SKM-1 treated with dmso at 0.1 percent for 144 hours (cell line): ENCODE data around the gene LMOD3.

Source experiments
- DNase-seq: peaks from one replicate; lab custom pipeline; 2025; ENCODE audit not compliant: unreplicated experiment; lab: John Stamatoyannopoulos, UW

Gene LMOD3

DNA sequence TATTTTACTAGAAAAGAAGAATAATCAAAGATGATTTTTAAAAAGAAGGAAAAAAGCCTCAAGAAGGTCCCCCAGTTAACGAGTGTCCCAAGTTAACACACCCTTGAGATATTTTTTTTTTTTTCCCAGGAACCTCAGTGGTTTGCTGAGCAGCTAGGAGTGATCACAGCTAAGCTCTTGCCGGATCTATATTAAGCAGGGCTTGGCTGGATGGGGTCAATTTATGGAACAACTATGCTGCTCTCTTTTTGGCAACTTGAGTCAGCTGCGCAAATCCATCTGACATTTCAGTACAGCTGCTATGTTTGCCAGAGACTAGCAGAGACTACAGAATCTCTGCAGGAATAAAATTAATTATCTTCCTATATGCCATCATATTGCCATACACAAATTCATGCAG is at the start of gene LMOD3:
TSS of gene LMOD3 (minus strand) at position 193 of the 400 bp plus-strand sequence. CDS start 209 bp downstream, outside the sequence.
- DNase-seq: no peak

DNA sequence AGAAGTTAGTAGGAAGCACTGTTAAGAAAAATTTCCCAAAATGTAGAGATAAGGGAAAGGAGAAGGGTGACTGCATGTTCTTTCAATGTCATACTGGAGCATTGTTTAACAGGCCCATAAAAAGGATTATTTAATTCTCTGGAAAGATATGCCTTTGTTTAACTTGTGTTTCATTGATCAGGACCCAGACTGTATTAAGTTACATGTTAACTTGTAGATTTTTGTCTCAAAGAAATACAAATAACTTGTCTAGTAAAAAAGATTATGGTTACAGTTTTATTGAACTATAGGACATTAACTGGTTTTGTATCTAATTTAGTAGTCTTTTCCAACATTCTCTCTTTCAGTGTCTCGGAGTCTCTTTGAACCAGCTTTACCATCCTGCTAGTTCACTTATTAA is 49.7 kb upstream of the LMOD3 start:
- DNase-seq: no peak

DNA sequence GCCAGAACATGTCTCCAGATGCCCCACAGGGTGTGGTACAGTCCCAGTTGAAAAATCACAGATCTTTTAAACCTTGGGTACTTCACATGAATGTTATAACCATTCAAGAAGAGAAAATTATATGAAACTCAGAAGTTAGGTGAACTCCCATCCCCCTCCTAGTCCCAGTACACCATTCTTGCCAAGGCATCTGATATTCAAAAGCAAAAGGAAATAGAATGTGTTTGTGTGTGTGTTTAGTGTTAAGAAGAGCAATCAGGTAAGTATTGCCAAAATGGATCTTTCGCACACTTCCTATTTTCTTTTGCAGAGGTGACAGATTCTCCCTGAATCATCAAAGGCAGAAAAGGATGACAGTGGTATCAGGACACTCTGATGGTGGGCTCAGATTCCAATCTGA is 44.1 kb upstream of the LMOD3 start:
- DNase-seq: no peak

DNA sequence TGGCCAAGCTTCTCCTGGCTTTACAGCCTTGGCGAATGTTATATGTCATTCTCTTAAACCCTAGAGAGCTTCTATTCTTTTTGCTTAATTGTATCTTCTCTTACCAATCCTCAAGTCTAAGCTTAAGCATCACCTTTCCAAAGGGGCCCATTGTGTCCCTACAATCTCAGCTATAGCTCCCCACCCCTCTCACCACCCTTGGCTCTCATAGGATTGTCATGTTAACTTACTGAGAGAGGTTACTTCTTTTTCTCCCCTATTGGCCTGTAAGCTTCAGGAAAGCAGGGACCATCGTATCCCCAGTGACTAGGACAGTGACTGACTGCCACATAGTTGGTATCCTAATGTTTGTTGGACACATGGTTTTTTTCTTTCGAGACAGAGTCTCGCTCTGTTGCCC is 43.3 kb upstream of the LMOD3 start:
- no peak for DNase-seq

DNA sequence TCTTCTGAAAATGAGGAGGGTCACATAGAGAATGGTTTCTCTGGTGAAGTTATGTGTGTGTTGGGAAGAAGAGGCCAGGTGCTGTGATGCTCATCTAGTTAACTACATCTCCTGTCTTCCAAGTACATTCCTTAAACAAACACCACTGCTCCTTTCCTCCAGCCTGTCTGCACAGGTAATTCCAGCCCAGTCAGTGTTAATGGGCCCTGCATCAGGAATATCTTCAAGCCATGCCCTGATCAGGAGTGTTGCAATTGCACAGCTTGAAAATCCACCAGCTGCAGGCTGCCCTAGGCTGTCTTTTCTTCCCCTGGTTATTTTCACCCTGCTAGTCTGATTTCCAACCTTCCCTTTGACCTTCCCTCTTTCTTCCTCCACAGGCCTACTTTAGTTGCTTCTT is 41.9 kb upstream of the LMOD3 start:
- DNase-seq: no peak

DNA sequence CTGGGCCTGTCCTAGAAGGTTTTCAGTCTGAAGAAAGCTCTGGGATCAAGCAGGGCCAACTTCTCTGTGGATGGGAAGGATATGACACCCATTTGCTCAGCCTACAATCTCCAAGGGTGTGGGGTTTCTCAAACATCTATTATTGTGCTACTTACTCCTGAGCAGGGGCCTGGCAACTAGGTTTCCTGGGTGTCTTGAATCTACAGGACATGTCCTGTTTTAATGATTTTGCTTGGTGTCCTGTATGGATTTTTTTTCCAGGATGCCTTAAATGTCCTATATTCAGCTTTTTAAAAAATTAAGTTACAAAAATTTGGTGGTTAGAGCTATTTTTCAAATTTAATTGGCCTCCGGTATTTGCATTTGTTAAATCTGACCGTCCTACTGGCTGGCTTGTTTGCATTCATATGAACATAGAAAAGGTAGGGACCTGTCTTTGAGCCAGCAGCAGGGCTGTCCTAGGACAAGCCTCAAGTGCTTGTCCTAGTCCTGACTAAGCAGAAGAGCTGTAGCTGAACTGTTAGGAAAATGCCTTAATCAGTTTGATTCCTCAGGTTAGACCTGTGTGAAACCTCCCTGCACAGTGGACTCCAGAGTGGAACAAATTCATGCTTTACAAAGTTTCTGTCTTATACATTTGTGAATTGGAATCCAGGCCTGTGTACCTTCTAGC is 40.0 kb upstream of the LMOD3 start:
- no peak for DNase-seq

DNA sequence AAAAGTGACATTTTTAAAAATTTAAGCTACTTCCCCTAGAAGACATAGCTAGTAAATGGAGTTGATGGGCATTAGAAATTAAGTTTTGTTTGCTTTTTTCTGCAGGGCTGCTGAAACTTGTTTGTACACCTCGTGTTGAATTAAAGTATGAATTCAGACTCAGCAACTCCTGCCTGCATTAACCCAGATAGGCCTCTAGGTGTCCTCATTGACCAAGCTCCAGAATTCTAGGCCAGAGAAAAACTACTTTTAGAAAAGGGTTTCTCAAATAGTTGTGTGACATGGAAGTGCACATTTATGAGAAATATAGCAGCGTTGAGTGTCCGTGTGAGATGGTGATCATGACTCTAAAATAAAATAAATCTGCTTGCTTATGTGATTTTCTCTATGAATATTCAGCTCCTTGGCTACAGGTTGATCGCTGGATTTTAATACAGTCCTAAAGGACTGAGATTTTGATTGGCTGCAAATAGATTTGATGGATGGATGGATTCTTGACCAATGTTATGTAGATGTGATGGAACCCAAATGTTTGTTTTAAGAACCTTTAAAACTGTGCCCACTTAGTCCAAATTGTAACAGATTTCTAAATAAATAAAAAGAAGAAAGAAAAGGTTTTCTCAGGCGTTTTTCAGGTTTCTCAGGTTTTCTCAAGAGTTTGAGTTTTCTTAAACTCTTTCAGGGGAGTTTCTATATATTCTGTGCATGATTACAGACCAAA is 39.4 kb upstream of the LMOD3 start:
- peak; percentile 49 for DNase-seq

DNA sequence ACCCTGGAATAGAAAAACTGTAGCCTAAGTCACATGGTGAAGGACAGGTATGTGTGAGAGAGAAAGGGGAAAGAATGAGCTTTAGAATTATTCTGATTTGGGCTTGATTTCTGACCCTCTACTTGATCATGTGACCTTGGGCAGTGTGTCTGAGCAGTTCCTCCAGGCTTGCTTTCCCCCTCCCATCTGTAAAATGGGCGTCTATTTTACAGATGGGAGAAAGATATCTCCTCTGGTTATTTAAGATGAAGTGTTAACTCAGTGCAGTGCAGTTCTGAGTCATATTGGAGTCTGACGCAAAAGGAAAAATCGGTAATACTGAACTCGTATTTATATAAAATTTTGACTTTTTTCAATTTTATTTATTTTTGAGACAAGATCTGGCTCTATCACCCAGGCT is 38.1 kb upstream of the LMOD3 start:
- DNase-seq: no peak

DNA sequence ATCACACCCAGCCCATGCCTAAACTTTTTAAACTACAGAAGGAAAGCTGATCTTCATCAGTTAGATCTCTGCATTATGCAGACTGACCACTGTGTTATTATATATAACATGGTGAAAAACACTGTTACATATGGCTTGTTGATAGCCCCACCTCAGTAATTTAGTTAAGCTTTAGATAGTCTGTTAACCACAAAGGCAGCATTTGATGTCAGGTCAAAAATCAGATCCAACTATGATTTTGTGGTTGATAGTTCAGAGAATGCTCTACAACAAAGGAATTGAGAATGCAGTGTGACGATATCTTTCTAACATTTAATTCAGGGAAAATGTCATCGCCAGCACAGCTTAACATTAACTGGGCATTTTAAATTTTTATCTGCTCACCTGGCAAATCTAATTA is 37.7 kb upstream of the LMOD3 start:
- no peak for DNase-seq

DNA sequence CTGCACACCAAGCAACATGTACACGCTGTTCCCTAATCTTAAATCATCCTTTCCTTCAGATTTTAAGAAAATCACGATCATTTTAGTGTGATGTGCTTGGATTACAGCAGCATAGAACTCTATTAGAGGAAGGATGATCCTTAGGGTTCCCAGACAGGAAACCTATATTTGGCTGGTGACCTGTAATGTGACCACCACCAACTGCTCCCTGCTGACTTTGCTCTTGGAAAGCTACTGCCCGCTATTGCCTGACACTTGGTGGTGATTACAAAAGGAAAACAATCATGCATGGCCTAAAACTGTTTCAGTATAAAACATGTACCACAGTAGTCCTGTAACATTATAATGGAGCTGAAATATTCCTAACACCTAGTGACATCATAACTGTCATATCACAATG is 27.2 kb upstream of the LMOD3 start:
- DNase-seq: no peak

DNA sequence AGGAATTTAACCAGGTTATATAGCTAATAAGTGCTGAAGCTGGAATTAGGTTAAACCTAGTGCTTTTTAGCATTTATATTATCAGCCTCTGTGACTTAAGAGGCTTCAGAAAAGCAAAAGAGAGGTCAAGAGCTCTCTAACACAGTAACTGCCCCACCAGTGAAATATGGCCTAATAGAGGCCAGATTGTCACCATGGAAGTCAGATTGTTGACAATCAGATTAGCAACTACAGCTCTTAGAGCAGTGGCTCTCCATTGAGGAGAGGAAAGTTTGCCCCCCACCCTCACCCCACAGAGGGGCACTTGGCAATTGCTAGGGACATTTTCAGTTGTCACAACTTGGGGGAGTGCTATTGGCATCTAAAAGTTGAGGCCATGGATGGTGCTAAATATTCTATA is 23.3 kb upstream of the LMOD3 start:
- no peak for DNase-seq

DNA sequence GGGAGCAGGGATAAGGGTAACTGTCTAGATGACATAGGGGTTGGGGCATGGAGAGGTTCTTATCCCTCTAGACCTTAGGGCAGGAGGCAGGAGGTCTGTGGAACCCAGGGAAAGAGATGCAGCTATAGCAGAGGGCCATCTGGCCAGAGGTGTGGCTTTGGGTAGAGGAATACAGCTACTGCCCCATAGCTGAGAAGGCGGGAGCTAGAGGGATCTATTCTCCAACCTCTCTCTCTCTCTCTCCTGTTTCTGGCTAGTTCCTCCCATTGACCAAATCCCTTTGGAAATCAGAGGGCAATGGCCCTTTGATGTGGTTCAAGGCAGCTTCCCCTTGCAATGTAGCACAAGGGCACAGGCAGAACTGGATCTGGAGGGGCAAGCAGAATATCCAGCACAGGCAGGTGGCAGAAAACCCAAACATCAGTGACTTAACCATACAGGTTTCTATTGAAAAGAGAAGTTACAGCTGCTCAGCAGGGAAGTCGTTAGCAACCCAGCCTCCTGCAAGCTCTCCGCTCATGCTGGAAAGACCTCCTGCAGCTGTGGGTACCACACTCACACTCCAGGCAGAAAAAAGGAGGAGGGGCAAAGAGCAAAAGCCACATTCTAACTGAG is 22.3 kb upstream of the LMOD3 start:
- DNase-seq: no peak

DNA sequence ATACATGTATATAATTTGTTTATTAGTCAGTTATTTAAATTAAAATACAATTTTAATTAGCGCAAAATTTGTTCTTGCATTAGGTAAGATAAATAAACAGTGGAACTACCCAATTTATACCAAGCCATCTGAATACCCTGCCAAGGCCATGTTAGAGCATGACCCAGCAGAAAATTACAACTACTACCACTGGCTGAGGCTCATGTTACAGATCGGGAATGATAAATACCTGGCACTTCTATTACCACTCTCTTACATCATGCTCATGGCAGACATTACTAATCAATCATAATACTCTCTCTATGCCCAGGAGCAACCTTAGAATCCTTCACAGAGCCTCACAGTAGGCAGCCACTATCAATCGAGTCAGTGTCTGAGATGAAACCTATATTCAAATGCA is 21.2 kb upstream of the LMOD3 start:
- no peak for DNase-seq

DNA sequence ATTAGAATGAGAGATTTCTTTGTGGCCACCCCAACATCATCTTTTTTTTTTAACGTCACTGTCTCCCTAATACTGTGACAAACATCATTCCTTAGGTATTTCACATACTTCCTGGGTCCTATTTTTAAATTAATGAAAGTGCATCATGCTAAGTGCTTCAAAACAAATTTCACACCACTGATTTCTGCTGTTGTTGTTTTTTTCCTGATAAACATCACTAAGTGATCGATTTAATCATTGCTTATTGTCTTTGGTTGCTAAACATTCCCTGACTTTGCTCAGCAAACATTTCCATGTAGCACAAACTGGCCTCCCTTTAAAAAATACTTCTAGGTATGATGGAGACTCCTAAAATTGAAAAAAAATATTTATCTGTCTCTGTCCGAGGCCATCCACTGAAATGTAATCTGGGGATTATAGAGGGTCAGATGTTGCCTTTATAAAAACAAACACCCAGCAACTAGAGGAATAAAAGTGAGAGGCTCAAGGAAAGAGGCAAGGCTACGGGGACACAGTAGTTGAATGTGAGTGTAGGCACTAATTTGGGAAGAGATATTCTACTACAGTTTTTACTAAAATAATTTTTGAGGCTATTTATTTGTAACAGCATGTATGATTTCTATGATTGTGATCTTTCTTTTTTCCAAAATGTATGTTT is 20.5 kb upstream of the LMOD3 start:
- DNase-seq: no peak

DNA sequence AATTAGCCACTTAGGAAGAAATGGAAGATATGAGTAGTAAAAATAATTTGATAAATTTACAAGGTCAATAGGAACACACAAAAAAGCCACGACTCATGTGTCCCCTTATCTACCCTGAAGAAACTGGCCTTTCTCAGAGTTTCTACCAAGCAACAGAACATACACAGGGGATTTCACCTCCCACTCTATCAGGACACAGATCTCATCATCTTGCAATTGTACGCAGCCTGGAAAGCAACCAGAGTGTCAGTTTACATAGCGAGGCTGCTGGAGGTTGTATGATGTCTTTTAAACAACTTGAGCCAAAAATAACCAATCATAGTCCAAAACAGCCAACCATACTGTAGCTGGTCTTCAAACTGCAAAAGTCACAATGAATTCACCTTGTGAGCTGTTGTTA is 19.7 kb upstream of the LMOD3 start:
- DNase-seq: no peak

DNA sequence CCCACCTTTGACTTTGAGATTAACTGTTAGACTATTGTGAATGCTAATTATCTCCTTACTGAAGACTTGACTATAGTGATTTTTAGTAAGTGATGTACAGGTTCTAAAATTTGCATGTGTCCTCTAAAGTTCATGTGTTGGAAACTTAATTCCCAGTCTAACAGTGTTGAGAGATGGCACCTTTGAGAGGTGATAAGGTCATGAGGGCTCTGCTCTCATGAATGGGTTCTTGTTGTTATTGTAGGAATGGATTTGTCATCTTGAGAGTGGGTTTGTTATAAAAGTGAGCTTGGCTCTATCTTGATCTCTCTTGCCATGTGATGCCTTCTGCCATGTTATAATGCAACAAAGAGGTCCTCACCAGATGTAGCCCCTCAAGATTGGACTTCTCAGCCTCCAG is 18.9 kb upstream of the LMOD3 start:
- DNase-seq: no peak

DNA sequence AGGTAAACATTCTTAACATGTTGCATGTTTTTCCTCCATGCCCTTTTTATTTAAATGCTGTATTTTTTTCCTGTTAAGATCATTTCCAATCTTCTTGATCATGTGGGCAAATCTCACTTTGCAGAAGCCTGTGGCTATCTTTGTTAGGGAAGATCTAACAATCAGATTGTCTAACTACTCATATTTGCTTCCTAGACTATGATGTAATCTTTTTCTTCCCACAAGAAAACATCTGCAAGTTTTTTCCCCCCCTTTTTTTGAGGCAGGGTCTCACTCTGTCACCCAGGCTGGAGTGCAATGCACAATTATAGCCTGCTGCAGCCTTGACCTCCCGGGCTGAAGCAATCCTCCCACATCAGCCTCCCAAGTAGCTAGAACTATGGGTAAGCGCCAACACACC is 15.0 kb upstream of the LMOD3 start:
- DNase-seq: no peak

DNA sequence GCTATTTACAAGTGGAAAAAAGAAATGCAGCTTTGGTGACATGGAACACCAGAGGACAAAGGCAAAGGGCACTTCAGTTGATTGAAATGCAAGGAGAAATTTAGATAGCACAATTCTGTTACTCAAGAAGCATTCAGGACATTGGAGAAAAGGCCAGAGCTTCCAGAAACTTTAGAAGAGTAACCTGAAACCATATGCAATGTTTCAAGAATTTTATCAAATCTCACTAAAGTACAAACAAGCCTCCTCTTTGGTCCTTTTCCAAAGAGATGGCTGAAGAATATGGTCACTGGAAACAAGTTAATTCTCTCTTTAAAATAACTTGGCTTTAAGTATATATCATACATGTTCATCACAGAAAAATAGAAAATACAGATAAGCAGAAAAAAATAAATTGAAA is 14.6 kb upstream of the LMOD3 start:
- DNase-seq: no peak

DNA sequence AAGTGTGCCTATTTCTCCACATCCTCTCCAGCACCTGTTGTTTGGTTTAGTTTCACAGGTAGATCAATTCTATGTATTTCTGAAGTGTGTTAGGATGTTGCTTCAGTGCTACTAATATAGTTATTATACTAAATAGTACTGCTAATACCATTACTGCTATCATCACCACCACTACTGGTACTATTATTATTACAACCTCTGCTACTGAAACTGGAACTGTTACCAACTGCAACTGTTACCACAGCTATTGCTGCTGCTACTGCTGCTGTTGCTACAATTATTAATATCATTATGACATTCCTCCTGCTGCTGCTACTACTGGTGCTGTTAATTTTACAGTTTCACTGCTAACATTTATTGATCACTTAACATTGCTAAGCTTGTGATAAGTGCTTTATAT is 8.3 kb upstream of the LMOD3 start:
- DNase-seq: no peak

DNA sequence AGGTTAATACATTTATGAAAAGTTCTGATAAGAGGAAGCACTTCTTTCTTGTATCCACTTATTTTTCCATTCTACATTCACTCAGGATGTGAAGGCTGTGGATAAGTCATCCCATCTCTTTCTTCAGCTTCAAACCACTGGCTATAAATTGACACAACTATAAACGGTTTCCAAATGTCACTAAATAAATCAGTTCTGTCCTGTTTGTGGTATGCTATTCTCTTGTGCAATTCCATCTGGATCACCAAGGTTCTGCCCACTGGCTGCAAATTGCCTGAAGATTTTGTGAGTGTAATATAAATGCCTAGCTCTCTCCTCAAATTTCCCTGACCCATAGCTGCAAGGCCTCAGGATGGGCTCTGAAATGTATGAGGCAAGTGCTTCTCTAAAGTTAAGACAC is 7.1 kb upstream of the LMOD3 start:
- no peak for DNase-seq

DNA sequence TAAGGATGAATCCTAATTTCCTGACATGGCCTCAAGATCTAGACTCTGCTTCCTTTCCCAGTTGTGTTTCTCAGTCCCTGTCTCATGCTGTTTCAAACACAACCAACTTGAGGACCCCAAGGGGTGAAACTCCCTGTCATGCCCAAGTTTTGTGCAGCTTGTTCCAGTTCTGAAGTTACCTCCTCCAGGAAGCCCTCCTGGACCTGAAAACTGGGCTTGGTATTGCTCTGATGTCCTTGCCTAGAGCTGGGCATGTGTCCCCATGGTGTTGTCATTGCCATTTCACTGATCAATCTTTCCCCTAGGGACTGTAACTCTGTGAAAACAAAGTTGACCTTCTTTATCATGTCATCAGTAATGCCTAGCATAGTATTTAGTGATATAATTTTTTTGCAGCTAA is 6.1 kb upstream of the LMOD3 start:
- no peak for DNase-seq

DNA sequence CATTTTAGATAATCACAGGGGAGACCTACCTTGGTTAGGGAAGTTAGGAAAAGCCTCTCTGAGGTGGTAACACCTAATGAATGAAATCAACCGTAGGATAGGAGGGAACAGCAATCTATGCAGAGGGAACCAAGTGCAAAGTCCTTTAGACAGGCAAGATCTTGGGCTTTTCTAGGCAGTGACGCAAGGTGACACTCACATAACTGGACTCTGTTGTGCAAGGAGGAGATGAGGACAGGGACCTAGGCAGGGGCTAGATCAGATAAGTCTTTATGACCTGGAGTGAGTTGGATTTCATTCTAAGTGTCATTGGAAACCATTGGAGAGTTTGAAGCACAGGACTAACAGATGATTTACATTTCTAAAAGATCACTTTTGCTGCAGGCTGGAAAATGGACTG is 4.6 kb upstream of the LMOD3 start:
- peak; percentile 12 for DNase-seq
